ENCODE data around the gene HAUS5.
"Not testable (repeated sequence)": the region's sequence is repeated elsewhere in the genome, so short reads cannot be mapped to it uniquely, and the experiment has no call there.

HAUS5 gene

DNA sequence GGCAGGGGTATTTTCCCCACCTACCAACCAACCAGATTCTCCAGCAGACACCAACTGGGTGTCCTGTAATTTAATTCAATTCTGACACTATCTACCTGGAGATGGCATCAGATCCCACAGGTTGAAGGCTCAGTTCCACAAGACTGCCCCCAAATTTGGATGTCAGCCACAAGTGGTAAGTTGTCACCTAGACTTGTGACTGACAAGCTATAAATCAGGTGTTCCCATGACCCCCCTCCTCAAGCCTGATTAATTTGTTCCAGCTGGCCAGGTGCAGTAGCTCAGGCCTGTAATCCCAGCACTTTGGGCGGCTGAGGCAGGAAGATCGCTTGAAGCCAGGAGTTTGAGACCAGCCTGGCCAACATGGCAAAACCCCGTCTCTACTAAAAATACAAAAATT lies 10.6 kb upstream of the HAUS5 start:
- in situ Hi-C loops (cut with HindIII; ENCODE audit: low pct_ligation_motif_present, low pct_unique_long_range_greater_than_20kb, low sequenced_read_pairs), result no loop called here
- DNase-seq, result no peak

DNA sequence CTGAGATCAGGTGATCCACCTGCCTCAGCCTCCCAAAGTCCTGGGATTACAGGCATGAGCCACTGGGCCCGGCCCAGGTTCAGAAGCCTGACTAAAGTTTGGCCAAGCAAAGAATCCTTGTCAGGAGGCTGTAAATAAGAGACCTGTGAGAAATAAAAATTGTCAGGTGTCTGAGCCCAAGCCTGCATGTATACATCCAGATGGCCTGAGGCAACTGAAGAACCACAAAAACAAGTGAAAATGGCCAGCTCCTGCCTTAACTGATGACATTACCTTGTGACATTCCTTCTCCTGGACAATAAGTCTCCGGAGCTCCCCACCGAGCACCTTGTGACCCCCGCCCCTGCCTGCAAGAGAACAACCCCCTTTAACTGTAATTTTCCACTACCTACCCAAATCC lies 8.1 kb upstream of the HAUS5 start:
- in situ Hi-C loops (cut with HindIII; ENCODE audit: low pct_ligation_motif_present, low pct_unique_long_range_greater_than_20kb, low sequenced_read_pairs); DNase-seq: not testable (repeated sequence)

DNA sequence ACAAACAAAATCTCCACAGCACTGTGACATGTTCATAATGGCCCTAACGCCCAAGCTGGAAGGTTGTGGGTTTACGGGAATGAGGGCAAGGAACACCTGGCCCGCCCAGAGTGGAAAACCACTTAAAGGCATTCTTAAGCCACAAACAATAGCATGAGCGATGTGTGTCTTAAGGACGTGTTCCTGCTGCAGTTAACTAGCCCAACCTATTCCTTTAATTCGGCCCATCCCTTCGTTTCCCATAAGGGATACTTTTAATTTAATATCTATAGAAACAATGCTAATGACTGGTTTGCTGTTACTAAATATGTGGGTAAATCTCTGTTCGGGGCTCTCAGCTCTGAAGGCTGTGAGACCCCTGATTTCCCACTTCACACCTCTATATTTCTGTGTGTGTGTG lies 5.4 kb upstream of the HAUS5 start:
- in situ Hi-C loops (cut with HindIII; ENCODE audit: low pct_ligation_motif_present, low pct_unique_long_range_greater_than_20kb, low sequenced_read_pairs); DNase-seq: not testable (repeated sequence)

DNA sequence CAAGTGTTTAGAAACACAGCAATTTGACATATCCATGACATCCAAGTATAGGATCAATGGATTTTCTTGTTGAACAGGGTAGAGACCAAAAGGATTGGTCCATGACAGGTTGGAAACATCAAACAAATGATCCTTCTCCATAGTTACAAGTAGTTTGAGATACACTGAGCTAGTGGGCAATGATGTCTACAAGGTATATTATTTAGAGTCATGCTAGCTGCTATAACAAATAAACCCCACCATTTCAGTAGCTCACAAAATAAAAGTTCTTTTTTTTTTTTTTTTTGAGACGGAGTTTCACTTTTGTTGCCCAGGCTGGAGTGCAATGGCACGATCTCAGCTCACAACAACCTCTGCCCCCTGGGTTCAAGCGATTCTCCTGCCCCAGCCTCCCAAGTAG lies 4.9 kb upstream of the HAUS5 start:
- in situ Hi-C loops (cut with HindIII; ENCODE audit: low pct_ligation_motif_present, low pct_unique_long_range_greater_than_20kb, low sequenced_read_pairs), result no loop called here
- DNase-seq, result no peak

DNA sequence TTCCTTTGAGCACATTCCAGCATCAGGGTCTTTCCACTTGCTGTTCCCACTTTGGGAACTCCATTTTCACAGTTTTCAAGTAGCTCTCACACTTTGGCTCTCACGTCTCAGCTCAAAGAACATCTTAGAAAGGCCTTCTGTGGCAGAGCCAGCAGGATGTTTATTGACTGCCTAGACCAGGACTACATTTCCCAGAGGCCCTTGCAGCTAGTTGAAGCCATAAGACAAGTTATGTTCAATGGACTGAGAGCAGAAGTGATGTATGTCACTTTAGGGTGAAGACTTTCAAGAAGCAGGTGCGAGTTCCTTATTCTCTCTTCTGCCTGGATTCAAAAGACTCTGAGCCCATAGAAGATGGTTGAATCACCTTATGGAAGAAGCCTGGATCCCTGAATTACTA lies 4.3 kb upstream of the HAUS5 start:
- in situ Hi-C loops (cut with HindIII; ENCODE audit: low pct_ligation_motif_present, low pct_unique_long_range_greater_than_20kb, low sequenced_read_pairs), result no loop called here
- no peak for DNase-seq

DNA sequence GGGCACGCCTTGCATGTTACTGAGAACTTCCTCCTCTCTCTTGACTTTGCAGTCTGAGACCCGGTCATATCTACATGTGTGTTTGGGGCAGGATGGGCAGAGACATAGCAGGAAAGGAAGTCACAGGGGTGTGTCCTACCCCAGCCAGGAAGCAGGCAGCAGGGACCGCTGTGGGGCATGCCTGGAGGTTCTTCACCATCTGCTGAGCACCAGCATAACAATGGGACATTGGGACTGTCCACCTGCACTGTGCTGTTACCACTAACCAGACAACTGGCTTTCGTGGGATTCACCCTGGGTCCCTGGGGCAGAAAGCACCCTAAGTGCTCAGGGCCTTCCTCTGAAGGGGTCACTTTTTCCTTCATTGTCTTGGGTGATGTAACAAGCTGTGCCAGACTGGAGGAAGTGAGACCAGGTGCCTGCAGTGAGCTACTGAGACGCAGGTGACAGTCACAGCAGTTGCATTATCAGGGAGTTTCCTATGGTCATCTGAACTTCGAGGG lies 2.6 kb upstream of the HAUS5 start:
- in situ Hi-C loops (cut with HindIII; ENCODE audit: low pct_ligation_motif_present, low pct_unique_long_range_greater_than_20kb, low sequenced_read_pairs), result no loop called here
- DNase-seq, result no peak

DNA sequence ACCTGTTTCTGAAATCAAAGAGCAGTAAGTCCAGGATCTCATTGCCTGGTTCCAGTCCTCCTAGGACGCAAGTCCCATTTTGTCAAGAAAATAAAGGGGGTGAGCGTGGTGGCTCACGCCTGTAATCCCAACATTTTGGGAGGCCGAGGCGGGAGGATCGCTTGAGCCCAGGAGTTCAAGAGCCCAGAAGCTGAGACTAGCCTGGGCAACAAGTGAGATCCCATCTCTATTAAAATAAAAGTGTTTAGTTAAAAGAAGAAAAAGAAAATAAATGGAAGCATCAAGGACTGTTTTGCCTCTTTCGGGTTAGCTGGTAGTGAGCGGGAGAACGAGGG lies 344 bp upstream of the HAUS5 start:
- no peak for DNase-seq
- in situ Hi-C loops (cut with HindIII; ENCODE audit: low pct_ligation_motif_present, low pct_unique_long_range_greater_than_20kb, low sequenced_read_pairs), result no loop called here

DNA sequence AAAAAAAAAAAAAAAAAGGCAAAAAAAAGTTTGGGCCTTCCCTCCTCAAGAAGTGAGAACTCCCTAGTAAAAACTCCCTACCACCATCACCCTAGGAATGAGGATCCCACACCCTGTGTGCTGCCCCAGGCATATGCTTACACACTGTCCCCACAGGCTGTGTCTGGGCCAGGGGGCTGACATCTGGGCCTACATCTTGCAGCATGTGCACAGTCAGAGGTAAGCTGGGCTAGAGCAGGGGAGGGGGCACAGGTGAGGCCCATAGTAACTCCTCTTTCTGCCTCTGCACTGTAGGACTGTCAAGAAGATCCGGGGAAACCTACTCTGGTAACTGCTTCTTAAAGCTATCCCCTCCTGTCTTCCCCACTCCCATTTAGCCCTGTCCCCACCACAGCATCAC lies 1.0 kb downstream of the HAUS5 start:
- in situ Hi-C loops (cut with HindIII; ENCODE audit: low pct_ligation_motif_present, low pct_unique_long_range_greater_than_20kb, low sequenced_read_pairs), result no loop called here
- DNase-seq, result no peak

DNA sequence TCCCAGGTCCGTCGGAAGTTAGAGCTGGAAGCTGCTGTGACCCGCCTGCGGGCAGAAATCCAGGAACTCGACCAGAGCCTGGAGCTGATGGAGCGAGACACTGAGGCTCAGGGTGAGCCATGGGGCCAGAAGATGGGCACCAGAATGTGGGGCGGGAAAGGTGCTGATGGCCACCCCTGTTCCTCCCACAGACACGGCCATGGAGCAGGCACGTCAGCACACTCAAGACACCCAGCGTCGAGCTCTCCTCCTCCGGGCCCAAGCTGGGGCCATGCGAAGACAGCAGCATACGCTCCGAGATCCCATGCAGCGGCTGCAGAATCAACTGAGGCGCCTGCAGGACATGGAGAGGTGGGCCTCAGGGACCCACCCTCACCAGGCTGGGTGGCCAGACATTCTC lies 2.5 kb downstream of the HAUS5 start:
- in situ Hi-C loops (cut with HindIII; ENCODE audit: low pct_ligation_motif_present, low pct_unique_long_range_greater_than_20kb, low sequenced_read_pairs), result no loop called here
- no peak for DNase-seq

DNA sequence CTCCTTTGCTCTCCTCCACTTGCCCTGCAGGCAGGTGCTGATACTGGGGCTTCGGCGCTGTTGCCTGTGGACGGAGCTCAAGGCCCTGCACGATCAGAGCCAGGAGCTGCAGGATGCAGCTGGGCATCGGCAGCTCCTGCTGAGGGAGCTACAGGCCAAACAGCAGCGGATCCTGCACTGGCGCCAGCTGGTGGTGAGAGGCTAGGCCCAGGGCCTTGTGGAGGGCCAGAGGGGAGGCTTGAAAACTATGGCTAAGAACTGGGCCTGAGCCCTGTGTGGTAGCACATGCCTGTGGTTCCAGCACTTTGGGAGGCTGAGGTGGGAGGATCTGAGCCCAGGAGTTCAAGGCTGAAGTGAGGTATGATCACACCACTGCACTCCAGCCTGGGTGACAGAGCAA lies 6.3 kb downstream of the HAUS5 start:
- no peak for DNase-seq
- in situ Hi-C loops (cut with HindIII; ENCODE audit: low pct_ligation_motif_present, low pct_unique_long_range_greater_than_20kb, low sequenced_read_pairs), result no loop called here

DNA sequence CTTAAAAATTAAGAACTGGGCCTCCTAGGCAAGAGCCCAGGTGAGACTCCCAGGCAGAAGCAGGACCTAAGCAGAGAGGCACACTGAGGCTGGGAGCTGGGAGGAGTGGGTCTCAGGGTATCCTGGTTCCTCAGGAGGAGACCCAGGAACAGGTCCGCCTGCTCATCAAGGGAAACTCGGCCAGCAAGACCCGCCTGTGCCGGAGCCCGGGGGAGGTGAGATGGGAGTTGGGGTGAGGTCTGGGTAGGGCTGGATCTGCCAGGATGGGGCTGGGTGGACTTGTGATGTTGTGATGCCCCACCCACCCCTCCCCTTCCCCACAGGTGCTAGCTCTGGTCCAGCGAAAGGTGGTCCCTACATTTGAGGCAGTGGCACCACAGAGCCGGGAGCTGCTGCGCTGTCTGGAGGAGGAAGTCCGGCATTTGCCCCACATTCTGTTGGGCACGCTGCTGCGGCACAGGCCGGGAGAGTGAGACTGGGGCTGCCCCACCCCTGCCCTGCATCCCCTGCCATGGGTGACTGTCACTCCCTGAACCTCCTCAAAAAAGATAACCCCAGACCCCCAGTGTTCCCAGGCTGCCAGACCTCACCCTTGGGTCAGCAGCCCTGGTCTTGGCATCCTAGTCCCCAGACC lies 6.9 kb downstream of the HAUS5 start:
- in situ Hi-C loops (cut with HindIII; ENCODE audit: low pct_ligation_motif_present, low pct_unique_long_range_greater_than_20kb, low sequenced_read_pairs), result no loop called here
- no peak for DNase-seq

DNA sequence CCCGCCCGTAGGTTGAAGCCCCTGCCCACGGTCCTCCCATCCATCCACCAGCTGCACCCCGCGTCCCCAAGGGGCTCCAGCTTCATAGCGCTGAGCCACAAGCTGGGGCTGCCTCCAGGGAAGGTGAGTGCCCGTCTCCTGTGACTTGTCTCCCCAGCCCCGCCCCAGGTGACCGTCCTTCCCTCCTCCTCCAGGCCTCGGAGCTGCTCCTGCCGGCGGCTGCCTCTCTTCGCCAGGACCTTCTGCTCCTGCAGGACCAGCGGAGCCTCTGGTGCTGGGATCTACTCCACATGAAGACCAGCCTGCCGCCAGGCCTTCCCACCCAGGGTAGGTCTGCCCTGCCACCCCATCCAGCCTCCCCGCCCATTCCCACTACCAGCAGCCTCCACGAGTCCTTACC lies 7.5 kb downstream of the HAUS5 start:
- DNase-seq, result no peak
- in situ Hi-C loops (cut with HindIII; ENCODE audit: low pct_ligation_motif_present, low pct_unique_long_range_greater_than_20kb, low sequenced_read_pairs), result no loop called here

DNA sequence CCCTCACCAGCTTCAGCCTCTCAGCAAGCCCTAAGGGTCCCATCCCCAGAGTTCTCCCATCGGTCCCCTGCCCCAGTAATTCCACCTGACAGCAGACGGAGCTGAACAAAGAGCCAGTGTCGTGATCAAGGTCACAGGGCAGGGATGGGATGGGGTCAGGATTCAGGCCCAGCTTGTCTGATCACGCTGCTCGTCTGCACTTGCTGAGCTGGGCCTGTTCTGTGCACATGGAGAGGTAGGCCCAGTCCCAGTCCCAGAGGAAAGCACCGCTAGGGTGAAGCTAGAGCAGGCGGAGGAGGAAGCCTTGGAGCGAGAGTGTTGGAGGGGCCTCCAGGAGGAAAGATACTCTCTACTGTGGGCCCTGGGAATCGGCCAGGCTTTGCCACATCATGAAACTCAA lies 9.2 kb downstream of the HAUS5 start:
- in situ Hi-C loops (cut with HindIII; ENCODE audit: low pct_ligation_motif_present, low pct_unique_long_range_greater_than_20kb, low sequenced_read_pairs), result no loop called here
- DNase-seq, result no peak

DNA sequence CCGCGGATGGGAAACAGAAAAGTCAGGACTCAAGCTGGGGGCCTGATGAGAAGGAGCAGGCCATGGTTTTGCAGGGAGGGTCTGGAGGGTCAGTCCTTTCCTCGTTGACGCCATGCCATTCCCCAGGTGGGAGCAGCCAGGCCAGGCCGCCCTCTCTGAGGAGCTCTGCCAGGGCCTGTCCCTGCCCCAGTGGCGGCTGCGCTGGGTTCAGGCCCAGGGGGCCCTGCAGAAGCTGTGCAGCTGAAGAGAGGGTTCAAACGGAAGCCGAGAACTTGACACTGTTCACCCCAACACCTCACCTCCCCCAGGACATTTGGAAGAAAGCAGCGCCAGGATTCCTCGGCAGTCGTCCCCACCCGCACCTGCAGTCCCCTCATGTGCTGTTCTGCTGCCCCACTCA lies 10.2 kb downstream of the HAUS5 start:
- in situ Hi-C loops (cut with HindIII; ENCODE audit: low pct_ligation_motif_present, low pct_unique_long_range_greater_than_20kb, low sequenced_read_pairs), result no loop called here
- DNase-seq, result no peak

DNA sequence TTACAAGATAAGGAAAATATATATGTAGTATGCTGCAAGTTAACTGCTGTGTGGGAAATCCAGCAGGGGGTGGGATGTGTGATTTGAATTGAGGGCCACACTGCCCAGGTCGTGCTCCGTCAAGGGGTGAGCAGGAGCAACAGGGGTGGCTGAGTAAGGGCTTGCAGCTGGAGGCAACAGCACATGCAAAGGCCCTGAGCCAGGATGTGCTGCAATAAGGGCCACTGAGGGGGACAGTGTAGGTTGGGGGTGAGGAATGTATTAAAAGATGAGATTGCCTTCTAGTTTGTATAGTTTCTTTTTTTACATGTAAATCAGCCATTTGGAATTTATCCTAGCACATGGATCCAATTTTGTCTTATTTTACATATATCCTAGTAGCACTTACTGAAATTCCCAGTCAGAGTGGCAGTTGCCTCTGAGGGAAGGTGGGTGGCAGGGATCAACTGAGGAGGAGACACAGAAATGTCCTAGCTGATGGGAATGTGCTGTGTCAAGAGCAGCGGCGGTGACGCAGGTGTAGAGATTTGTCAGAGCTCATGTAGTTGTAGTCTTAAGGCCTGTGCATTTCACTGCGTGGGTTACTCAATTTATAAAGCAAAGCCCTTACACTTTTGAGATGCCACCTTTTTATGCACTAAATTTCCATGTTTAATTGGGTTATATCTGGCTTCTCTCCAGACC lies 10.9 kb downstream of the HAUS5 start:
- DNase-seq, result no peak
- in situ Hi-C loops (cut with HindIII; ENCODE audit: low pct_ligation_motif_present, low pct_unique_long_range_greater_than_20kb, low sequenced_read_pairs), result no loop called here

DNA sequence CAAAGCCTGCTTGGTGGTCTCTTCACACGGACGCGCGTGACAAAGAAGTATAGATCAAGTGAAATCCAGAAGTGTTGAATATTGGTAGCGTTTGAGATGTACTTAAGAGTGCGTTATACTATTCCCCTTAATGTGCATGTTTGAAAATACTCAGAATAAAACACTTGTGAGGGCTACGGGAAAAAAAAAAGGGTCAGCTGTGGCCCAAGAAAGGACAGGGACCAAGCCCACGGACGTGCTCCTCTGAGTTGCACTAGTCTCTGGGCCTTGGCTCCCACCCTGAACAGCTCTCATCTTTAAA lies 15.7 kb downstream of the HAUS5 start:
- in situ Hi-C loops (cut with HindIII; ENCODE audit: low pct_ligation_motif_present, low pct_unique_long_range_greater_than_20kb, low sequenced_read_pairs), result no loop called here

DNA sequence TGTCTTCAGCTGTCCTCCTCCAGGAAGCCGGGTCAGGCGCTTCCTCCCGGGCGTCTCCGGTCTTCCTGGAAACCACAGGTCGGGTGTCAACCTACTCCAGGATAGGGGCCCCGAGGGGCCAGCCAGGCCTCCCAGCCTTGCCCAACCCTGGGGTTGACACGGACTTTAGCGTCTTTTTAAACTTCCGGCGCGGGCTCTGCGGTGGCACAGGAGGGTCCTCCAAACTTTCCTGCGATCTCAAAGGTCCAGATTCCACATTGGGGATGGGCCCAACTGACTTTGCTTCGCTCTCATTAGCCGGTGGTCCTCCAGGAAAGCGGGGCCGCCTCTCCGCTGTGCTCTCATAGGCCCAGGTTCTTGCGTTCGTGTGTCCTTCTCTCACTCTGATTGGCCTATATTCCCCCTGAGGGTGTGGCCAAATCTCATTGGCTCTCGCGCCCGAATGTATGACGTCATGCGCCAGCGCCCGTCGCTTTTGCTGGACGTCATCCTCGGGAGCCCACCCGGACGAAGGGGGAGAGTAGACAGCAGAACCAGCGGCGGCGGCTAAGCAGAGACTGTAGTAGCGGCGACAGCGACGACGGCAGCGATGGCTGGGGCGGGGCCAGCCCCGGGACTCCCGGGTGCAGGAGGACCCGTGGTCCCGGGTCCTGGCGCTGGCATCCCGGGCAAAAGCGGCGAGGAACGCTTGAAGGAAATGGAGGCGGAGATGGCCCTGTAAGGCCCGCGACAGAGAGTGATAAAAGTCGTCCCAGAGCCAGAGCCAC lies 16.2 kb downstream of the HAUS5 start, which contains the start of gene RBM42:
RBM42 (plus strand) TSS at position 472 of the 767 bp plus-strand sequence; CDS start at position 590, 118 bp downstream.
- in situ Hi-C loops (cut with HindIII; ENCODE audit: low pct_ligation_motif_present, low pct_unique_long_range_greater_than_20kb, low sequenced_read_pairs), result no loop called here
- DNase-seq, result peak; percentile 97

More for the DNA sequence above, 15.7 kb downstream of the HAUS5 start:
- DNase-seq, result no peak

DNA sequence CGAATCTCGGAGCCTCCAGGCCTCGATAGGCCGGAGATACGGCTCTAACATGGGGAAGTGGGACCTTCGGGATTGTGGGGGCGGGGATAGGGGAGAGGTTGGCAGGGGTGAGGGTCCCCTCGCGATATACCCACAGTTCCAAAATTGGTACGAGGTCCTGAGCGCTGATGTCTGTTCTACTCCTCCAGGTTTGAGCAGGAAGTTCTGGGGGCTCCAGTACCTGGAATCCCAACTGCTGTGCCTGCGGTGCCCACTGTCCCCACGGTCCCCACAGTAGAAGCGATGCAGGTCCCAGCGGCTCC lies 16.7 kb downstream of the HAUS5 start:
- in situ Hi-C loops (cut with HindIII; ENCODE audit: low pct_ligation_motif_present, low pct_unique_long_range_greater_than_20kb, low sequenced_read_pairs), result no loop called here
- DNase-seq, result no peak

DNA sequence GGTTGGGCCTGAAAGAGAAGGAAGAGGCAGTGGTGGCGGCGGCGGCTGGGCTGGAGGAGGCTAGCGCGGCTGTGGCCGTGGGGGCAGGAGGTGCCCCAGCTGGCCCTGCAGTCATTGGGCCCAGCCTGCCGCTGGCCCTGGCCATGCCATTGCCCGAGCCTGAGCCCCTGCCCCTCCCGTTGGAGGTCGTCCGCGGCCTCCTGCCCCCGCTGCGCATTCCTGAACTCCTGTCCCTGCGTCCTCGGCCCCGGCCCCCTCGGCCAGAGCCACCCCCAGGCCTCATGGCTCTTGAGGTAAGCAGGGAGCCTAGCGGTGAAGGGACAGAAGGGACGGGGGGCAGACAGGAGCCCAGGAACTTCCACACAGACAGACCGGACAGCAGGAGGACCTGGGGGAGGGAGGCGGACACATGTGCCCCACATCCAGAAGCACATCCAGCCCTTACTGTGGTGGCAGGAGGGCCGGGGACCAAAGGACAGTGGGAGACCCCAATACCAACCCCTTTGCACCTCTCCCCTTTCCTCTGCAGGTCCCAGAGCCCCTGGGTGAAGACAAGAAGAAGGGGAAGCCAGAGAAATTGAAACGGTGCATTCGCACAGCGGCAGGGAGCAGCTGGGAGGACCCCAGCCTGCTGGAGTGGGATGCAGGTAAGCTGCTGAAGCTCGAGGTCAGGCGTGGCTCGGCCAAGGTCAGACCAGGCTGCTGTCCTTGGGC lies 21.3 kb downstream of the HAUS5 start:
- in situ Hi-C loops (cut with HindIII; ENCODE audit: low pct_ligation_motif_present, low pct_unique_long_range_greater_than_20kb, low sequenced_read_pairs), result no loop called here
- DNase-seq, result no peak

Measured in ACHN (cell line).